Endothelial cell of umbilical vein (primary cell): ENCODE measurements around the gene CIZ1. TPM values are rescaled to one million over a fixed set of nuclear protein-coding genes. Genes with fewer than 3 reads are reported as not detected.

Experiments used
- BruUV-seq: library from RNA; stranded (reverse); fragments of 400-500 nt; replicated peaks from 2 replicates; lab custom pipeline; 2021; lab: Mats Ljungman, UMichigan
- CTCF ChIA-PET: fragments of 300-600, 350-600 bp; sonication (Branson Sonifier 250); formaldehyde crosslinking; loops from one replicate; lab custom pipeline; 2021; ENCODE audit warnings: antibody characterized with exemption, inconsistent platforms; lab: Charles Lee
- POLR2A ChIA-PET: fragments of 300-600, 350-600 bp; sonication (Branson Sonifier 250); formaldehyde crosslinking; loops from one replicate; lab custom pipeline; 2021; ENCODE audit warnings: antibody characterized with exemption, inconsistent platforms; lab: Charles Lee
- DNase-seq: peaks from one replicate; pipeline ENCODE4 v3.0.0-alpha.2; 2011; ENCODE audit warnings: low read depth, low spot score
- FAIRE-seq: peaks from 2 replicates; lab custom pipeline; 2011; peaks lifted over from hg19 to GRCh38; lab: Jason Lieb, UNC
- H2AFZ ChIP-seq: 2 replicates; pipeline ENCODE4 v1.6.0; 2012; ENCODE audit warnings: low read depth, low read length, control low read depth, inconsistent platforms
- H3K27ac ChIP-seq: 2 replicates; pipeline ENCODE4 v1.5.1; 2011; ENCODE audit warnings: low read depth, mild to moderate bottlenecking, control low read depth, low read length, moderate library complexity; ENCODE audit not compliant: insufficient read depth
- H3K27me3 ChIP-seq, 2 experiments: 2 replicates each; pipeline versions ENCODE4 v1.6.0 to v1.6.1; 2011; ENCODE audit warnings: low read length in 2 of 2, mixed read lengths in 1 of 2; ENCODE audit not compliant: control insufficient read depth in 2 of 2, insufficient read depth in 2 of 2
- H3K36me3 ChIP-seq, 2 experiments: 2 replicates in 1 of 2; 3 replicates in 1 of 2; pipeline ENCODE4 v1.5.1; 2011; ENCODE audit warnings: low read length in 2 of 2, mild to moderate bottlenecking in 1 of 2, moderate library complexity in 1 of 2; ENCODE audit not compliant: control insufficient read depth in 2 of 2, insufficient read depth in 2 of 2; ENCODE audit errors: extremely low read depth in 1 of 2
- H3K4me1 ChIP-seq: 3 replicates; pipeline ENCODE4 v1.5.1; 2011; ENCODE audit warnings: mild to moderate bottlenecking, low read length; ENCODE audit not compliant: control insufficient read depth, insufficient read depth; ENCODE audit errors: extremely low read depth
- H3K4me2 ChIP-seq: 2 replicates; pipeline ENCODE4 v1.6.1; 2011; ENCODE audit warnings: low read length, control low read depth, mixed read lengths; ENCODE audit not compliant: insufficient read depth
- H3K4me3 ChIP-seq, 3 experiments: fragments of 200-600 bp in 1 of 3; sonication (generic), shearing (Covaris generic) in 1 of 3; replicated peaks in 1 of 3; 2 replicates each; pipeline ENCODE4 v1.5.1; 2011 to 2016; ENCODE audit warnings: control low read depth in 3 of 3, low read length in 3 of 3, mild to moderate bottlenecking in 2 of 3, inconsistent platforms in 1 of 3, low read depth in 1 of 3, moderate library complexity in 1 of 3; ENCODE audit not compliant: insufficient read depth in 1 of 3
- H3K79me2 ChIP-seq: 2 replicates; pipeline ENCODE4 v1.6.0; 2012; ENCODE audit warnings: low read length, inconsistent platforms; ENCODE audit not compliant: control insufficient read depth, insufficient read depth
- H3K9ac ChIP-seq: replicated peaks from 2 replicates; pipeline ENCODE3; 2011; ENCODE audit warnings: low read length, control low read depth; ENCODE audit not compliant: insufficient read depth; ENCODE audit errors: extremely low read depth
- H3K9me1 ChIP-seq: replicated peaks from 3 replicates; pipeline ENCODE4 v1.6.0; 2011; ENCODE audit warnings: mild to moderate bottlenecking, low read length; ENCODE audit not compliant: control insufficient read depth, insufficient read depth; ENCODE audit errors: extremely low read depth
- H3K9me3 ChIP-seq: replicated peaks from 2 replicates; pipeline ENCODE4 v1.5.1; 2012; ENCODE audit warnings: low read length, inconsistent platforms; ENCODE audit not compliant: control insufficient read depth, insufficient read depth
- H4K20me1 ChIP-seq: replicated peaks from 2 replicates; pipeline ENCODE3; 2011; ENCODE audit warnings: mild to moderate bottlenecking, low read length; ENCODE audit not compliant: control insufficient read depth, insufficient read depth; ENCODE audit errors: extremely low read depth
- CTCF ChIP-seq, 2 donors: IDR thresholded peaks; 1 replicate in 1 of 2; 2 replicates in 1 of 2; pipeline ENCODE4 v1.5.1; 2011; ENCODE audit warnings: low read length in 2 of 2, mild to moderate bottlenecking in 2 of 2, moderate library complexity in 2 of 2, control low read depth in 1 of 2, inconsistent platforms in 1 of 2, low read depth in 1 of 2; ENCODE audit not compliant: insufficient read depth in 1 of 2; ENCODE audit errors: extremely low read depth in 1 of 2
- EZH2 ChIP-seq: IDR thresholded peaks from 2 replicates; pipeline ENCODE4 v1.6.1; 2012; ENCODE audit warnings: borderline replicate concordance, low read depth, mild to moderate bottlenecking, moderate library complexity, low read length, inconsistent platforms; ENCODE audit not compliant: severe bottlenecking
- FOS ChIP-seq: IDR thresholded peaks from 2 replicates; pipeline ENCODE4 v1.6.1; 2011; ENCODE audit warnings: mild to moderate bottlenecking, low read length, moderate library complexity, borderline replicate concordance; ENCODE audit not compliant: insufficient read depth
- GATA2 ChIP-seq: IDR thresholded peaks from 2 replicates; pipeline ENCODE4 v1.7.0; 2011; ENCODE audit warnings: low read depth, mild to moderate bottlenecking, moderate library complexity, mixed read lengths, low read length; ENCODE audit not compliant: insufficient read length, insufficient read depth
- JUN ChIP-seq: IDR thresholded peaks from 2 replicates; pipeline ENCODE4 v1.6.1; 2011; ENCODE audit warnings: borderline replicate concordance, low read depth; ENCODE audit not compliant: insufficient read length, insufficient read depth
- MAX ChIP-seq: IDR thresholded peaks from 2 replicates; pipeline ENCODE4 v1.6.1; 2011; ENCODE audit not compliant: insufficient read depth, insufficient read length
- MYC ChIP-seq: IDR thresholded peaks from one replicate; pipeline ENCODE4 v1.6.1; 2011; ENCODE audit warnings: mild to moderate bottlenecking, low read depth, low read length
- POLR2A ChIP-seq: IDR thresholded peaks from 2 replicates; pipeline ENCODE4 v1.6.1; 2012; ENCODE audit warnings: low read depth, mild to moderate bottlenecking, control low read depth, low read length
- POLR2AphosphoS5 ChIP-seq: IDR thresholded peaks from 2 replicates; pipeline ENCODE4 v1.6.1; 2012; ENCODE audit warnings: low read depth, mild to moderate bottlenecking, control low read depth, low read length, moderate library complexity; ENCODE audit not compliant: insufficient read depth
- dilution Hi-C: fragments of 300-500 bp; cut with MboI; formaldehyde crosslinking; loops from one replicate; pipeline ENCODE4 v1.15.0; 2019; ENCODE audit warnings: low sequenced_read_pairs; ENCODE audit not compliant: extremely low pct_ligation_motif_present
- intact Hi-C: fragments of 100-400 bp; cut with micrococcal nuclease; formaldehyde crosslinking; loops from one replicate; pipeline ENCODE4 v1.10.0; 2022
- polyA plus RNA-seq, 4 experiments: library from polyadenylated mRNA; depleted of rRNA in 3 of 4; stranded (reverse) in 3 of 4; unstranded in 1 of 4; fragments of >200 nt; gene quantifications; 2 replicates each; pipeline versions ENCODE4 v1.2.1 to v1.2.3, GENCODE V29; 2011 to 2012; ENCODE audit warnings: missing spikeins in 1 of 4
- total RNA-seq: library from RNA; stranded (reverse); gene quantifications from 2 replicates; pipeline ENCODE4 v1.2.3, GENCODE V29; 2021

The CIZ1 gene
- total and polyA plus RNA-seq, 2 donors (not counting 3 experiments of a cell fraction or from before 2014, with no cell fraction given) = 88.3 to 150 TPM

DNA sequence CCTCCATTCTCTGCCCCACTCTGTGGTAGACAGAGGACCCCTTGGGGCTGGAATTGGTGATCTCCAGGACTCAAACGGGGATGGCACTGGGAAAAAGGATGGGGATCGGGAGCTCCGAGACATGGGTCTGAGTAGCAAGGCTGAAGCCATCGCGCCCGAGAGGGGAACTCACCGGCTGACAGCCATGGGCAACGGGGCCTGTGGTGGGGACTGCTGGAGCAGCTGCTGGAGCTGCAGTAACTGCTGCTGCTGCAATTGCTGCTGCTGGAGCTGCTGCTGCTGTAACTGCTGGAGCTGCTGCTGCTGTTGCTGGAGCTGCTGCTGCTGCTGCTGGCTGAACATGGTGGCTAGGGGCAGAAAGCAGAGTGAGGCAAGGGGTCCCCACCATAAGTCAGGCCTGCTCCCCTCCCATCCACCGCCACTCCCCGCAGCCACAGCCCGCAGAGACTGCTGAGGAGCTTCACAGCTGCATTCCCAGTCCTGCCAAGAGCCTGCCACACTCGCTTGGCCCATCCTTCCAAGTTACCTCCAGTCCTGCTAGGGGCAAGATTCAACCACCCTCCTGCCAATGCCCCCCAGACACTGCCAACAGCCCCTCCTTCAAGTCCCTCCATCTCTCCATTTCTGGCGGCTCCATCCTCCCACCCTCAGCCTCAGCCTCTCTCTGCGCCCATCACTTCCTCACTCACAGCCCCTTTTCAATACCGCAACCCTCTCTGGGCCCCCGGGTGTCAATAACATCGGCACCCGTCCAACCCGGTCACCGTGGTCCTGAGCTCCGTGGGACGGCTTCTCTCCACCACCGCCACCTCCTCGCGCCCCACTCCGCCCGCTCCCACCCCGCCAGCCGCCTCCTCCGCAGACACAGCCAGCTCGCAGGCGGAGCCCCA lies 611 bp downstream of the CIZ1 start:
- Histone ChIP-seq H3K4me3 (peak overlapping the region; percentile 70 to 89 (median 76)), H3K79me2 (peaks cover 17% of the 10 kb centered on the region), H3K4me1 (peaks cover 11% of the 10 kb centered on the region), H3K9me1 (no peaks in the 10 kb centered on the region), H3K4me2 (peak overlapping the region; percentile 57), H3K9ac (peak overlapping the region; percentile 82), H3K27ac (no peak overlapping the region), H3K27me3 (no peaks in the 10 kb centered on the region), H3K36me3 (peaks cover 7 to 15% of the 10 kb centered on the region in 2 experiments), H3K9me3 (no peaks in the 10 kb centered on the region), H2AFZ (peak overlapping the region; percentile 94), H4K20me1 (no peaks in the 10 kb centered on the region)
- ChIA-PET CTCF (interaction anchor here (0.5 to 1.9 kb wide), 12 partner anchors 10 to 253 kb away, joined by 3 to 6 read pairs (median 3); no protein-coding TSS in a partner anchor), POLR2A (no interaction called here)
- dilution Hi-C loops (no loop called here), intact Hi-C loops (loop anchor here (1.0 to 2.0 kb wide), 2 partner anchors 7 to 30 kb away; partner anchors contain the start of gene BBLN)
- TF ChIP-seq JUN (no peak), EZH2 (no peak), FOS (no peak), MYC (no peak), GATA2 (no peak), POLR2AphosphoS5 (no peak), MAX (no peak), POLR2A (no peak), CTCF (IDR thresholded peaks at IDR 0.05; ENCODE audit: extremely low read depth in 1 of 2, insufficient read depth in 1 of 2, low read depth in 1 of 2, low read length in 2 of 2) (no peak)
- no TSS peak for BruUV-seq
- DNase-seq (no peak), FAIRE-seq (no peak)
